ENCODE measurements around the gene C19orf47. TPM values are rescaled to one million over a fixed set of nuclear protein-coding genes. Genes with fewer than 3 reads are reported as not detected.

The C19orf47 gene
- total RNA-seq, 1 donor from 2014 or later: 14.6 TPM

GRCh38 chr19:40394816-40395210, 46.6 kb upstream of the C19orf47 start:
- ChIA-PET POLR2A (no interaction called here), CTCF (no interaction called here)
- no peak for TF ChIP-seq CTCF (IDR thresholded peaks at IDR 0.05)
- H3K4me3 Mint-ChIP-seq: no peak overlapping the region
- no peak for DNase-seq
- H3K27ac Mint-ChIP-seq: no peak overlapping the region
- no peaks in the 10 kb centered on the region for H3K36me3 Mint-ChIP-seq (ENCODE audit: low read depth)
- no peaks in the 10 kb centered on the region for H3K9me3 Mint-ChIP-seq
- H3K4me1 Mint-ChIP-seq: peaks cover 6% of the 10 kb centered on the region
- ATAC-seq (ENCODE audit: low read depth): no peak
- intact Hi-C loops (cut with micrococcal nuclease): no loop called here
- peaks cover 11% of the 10 kb centered on the region for H3K27me3 Mint-ChIP-seq

GRCh38 chr19:40393894-40394815, 46.0 kb upstream of the C19orf47 start:
- Mint-ChIP-seq H3K4me3 (no peak overlapping the region), H3K27me3 (peaks cover 8% of the 10 kb centered on the region), H3K9me3 (no peaks in the 10 kb centered on the region), H3K4me1 (peaks cover 6% of the 10 kb centered on the region), H3K27ac (no peak overlapping the region), H3K36me3 (ENCODE audit: low read depth) (no peaks in the 10 kb centered on the region)
- intact Hi-C loops (cut with micrococcal nuclease): no loop called here
- no peak for ATAC-seq (ENCODE audit: low read depth)
- ChIA-PET POLR2A (no interaction called here), CTCF (no interaction called here)
- no peak for DNase-seq
- no peak for TF ChIP-seq CTCF (IDR thresholded peaks at IDR 0.05)

DNA sequence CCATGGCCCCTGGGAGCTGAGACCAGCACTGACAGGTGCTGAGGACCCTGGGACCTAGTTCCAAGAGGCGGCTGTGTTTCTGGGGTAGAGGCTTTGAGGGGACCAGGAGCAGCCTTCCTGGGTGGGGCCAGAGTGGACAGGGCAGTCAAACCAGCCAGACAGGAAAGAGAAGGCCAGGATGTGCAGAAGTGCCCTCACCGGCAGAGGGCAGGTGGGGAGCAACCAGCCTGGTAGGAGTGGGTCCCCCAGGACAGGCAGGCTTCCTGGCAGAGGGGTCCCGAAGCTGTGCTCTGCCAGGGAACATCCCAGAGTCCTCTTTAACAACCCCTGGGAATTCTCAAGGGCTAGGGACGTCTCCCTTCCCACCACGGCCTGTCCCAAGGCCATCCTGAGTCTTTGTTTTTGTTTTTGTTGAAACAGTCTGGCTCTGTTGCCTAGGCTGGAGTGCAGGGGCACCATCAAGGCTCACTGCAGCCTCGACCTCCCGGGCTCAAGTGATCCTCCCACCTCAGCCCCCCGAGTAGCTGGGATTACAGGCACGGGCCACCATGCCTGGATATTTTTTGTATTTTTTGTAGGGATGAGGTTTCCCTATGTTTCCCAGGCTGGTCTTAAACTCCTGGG, 44.8 kb upstream of the C19orf47 start:
- ChIA-PET POLR2A (no interaction called here), CTCF (no interaction called here)
- DNase-seq (no peak), ATAC-seq (ENCODE audit: low read depth) (no peak)
- intact Hi-C loops (cut with micrococcal nuclease): no loop called here
- H3K9me3 Mint-ChIP-seq: no peaks in the 10 kb centered on the region
- no peaks in the 10 kb centered on the region for H3K36me3 Mint-ChIP-seq (ENCODE audit: low read depth)
- no peaks in the 10 kb centered on the region for H3K4me1 Mint-ChIP-seq
- no peak overlapping the region for H3K27ac Mint-ChIP-seq
- TF ChIP-seq CTCF (IDR thresholded peaks at IDR 0.05): no peak
- H3K4me3 Mint-ChIP-seq: no peak overlapping the region
- H3K27me3 Mint-ChIP-seq: peaks cover 8% of the 10 kb centered on the region

GRCh38 chr19:40392123-40392522, 43.9 kb upstream of the C19orf47 start:
- no peak for TF ChIP-seq CTCF (IDR thresholded peaks at IDR 0.05)
- Mint-ChIP-seq H3K36me3 (ENCODE audit: low read depth) (no peaks in the 10 kb centered on the region), H3K27ac (no peak overlapping the region), H3K27me3 (peaks cover 8% of the 10 kb centered on the region), H3K4me3 (no peak overlapping the region), H3K9me3 (no peaks in the 10 kb centered on the region), H3K4me1 (no peaks in the 10 kb centered on the region)
- DNase-seq: no peak
- POLR2A ChIA-PET: interaction anchor here (0.6 kb wide), 1 partner anchor 422 kb away, joined by 3 read pairs; no protein-coding TSS in a partner anchor
- intact Hi-C loops (cut with micrococcal nuclease): no loop called here
- ATAC-seq (ENCODE audit: low read depth): no peak
- CTCF ChIA-PET: no interaction called here

DNA sequence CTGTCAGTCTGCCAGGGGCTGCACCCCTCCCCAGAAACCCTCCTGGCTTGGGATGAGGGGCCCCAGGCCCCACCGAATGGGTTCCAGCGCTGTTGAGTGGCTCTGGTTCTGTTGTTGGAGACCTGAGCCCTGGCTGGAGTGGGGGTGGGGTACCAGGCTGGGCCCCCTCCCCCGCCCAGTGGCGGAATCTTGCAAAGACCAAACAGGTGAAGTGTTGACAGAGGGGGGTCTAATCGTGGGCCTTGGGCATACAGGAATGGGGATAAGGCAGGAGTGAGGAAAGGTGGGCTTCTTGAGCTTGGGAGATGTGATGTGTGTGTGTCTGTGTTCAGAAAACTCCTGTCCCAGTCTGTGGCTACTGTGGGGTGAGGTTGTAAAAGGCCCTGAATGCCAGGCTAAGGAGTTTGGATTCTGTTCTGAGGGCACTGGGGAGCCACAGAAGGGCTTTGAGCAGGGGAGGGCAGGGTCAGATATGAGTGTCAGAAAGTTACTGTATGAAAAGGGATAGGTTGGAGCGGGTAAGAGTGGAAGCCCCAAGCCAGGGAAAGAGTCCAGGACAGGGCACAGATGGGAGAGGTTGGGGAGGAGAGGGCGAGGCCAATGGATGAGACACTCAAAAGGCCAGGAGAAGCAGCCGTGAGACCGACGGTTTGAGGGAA, 42.0 kb upstream of the C19orf47 start, which contains the start of gene HIPK4:
Gene HIPK4, minus strand, starts transcription at position 98 of the 659 bp plus-strand sequence. CDS start 279 bp downstream, outside the sequence.
- DNase-seq (no peak), ATAC-seq (ENCODE audit: low read depth) (no peak)
- no peaks in the 10 kb centered on the region for H3K4me1 Mint-ChIP-seq
- intact Hi-C loops (cut with micrococcal nuclease): no loop called here
- no peak for TF ChIP-seq CTCF (IDR thresholded peaks at IDR 0.05)
- H3K27me3 Mint-ChIP-seq: peaks cover 4% of the 10 kb centered on the region
- H3K36me3 Mint-ChIP-seq (ENCODE audit: low read depth): no peaks in the 10 kb centered on the region
- H3K27ac Mint-ChIP-seq: no peak within 1 kb of the TSS
- ChIA-PET POLR2A (interaction anchor here (0.7 kb wide), 2 partner anchors 35 to 88 kb away, joined by 3 to 4 read pairs; no protein-coding TSS in a partner anchor), CTCF (no interaction called here)
- no peak within 1 kb of the TSS for H3K4me3 Mint-ChIP-seq
- no peaks in the 10 kb centered on the region for H3K9me3 Mint-ChIP-seq
